Measurements from ENCODE around the gene IFI27. TPM values are rescaled to one million over a fixed set of nuclear protein-coding genes. Genes with fewer than 3 reads are reported as not detected.

Gene IFI27
- total and polyA plus RNA-seq, 2 experiments from 2014 or later = 1.8 to 6.7 TPM

DNA sequence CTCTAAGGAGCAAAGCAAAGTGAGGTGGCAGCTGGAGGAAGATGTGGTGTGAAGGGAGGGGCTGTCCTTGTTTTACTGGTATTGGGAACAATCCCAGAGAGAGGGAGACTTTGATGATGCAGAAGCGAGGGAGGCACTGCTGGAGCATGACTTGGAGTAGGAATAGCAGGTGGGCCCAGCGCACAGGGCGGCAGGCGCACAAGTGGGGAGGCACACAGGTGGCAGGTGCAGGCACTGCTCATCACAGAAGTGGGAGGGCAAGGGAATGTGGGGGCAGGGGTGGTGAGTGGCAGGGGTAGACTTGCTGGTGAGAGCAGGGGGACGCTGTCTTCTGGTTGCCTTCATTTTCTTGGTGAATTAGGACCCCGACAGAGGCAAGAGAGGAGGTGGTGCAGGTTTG is 11.5 kb upstream of the IFI27 start:
- 98% methylated on average over 6 of the region's 6 CpGs for WGBS (ENCODE audit: low lambda C conversion rate, missing lambda C conversion rate)
- Histone ChIP-seq H3K79me2 (no peaks in the 10 kb centered on the region), H4K20me1 (ENCODE audit: insufficient read depth, poor library complexity, severe bottlenecking) (no peaks in the 10 kb centered on the region), H3K27ac (no peak overlapping the region), H3K9me3 (ENCODE audit: low read depth) (no peaks in the 10 kb centered on the region), H3K27me3 (no peaks in the 10 kb centered on the region), H3K4me1 (ENCODE audit: insufficient read depth) (peaks cover 6% of the 10 kb centered on the region), H3K4me2 (no peak overlapping the region), H3K4me3 (no peak overlapping the region), H3K36me3 (replicated peaks; ENCODE audit: insufficient read depth, low read depth) (no peaks in the 10 kb centered on the region), H3K9me2 (replicated peaks; ENCODE audit: insufficient read depth) (no peaks in the 10 kb centered on the region), H2AFZ (no peak overlapping the region)
- no peak for TF ChIP-seq EZH2 (IDR thresholded peaks at IDR 0.05; ENCODE audit: borderline replicate concordance)
- TF ChIP-seq EZH2phosphoT487 (IDR thresholded peaks at IDR 0.05; ENCODE audit: low read depth, severe bottlenecking, unreplicated experiment) = no peak
- no peak for TF ChIP-seq CTCF (IDR thresholded peaks at IDR 0.05; ENCODE audit: poor library complexity)
- DNase-seq (ENCODE audit: low spot score) = no peak

DNA sequence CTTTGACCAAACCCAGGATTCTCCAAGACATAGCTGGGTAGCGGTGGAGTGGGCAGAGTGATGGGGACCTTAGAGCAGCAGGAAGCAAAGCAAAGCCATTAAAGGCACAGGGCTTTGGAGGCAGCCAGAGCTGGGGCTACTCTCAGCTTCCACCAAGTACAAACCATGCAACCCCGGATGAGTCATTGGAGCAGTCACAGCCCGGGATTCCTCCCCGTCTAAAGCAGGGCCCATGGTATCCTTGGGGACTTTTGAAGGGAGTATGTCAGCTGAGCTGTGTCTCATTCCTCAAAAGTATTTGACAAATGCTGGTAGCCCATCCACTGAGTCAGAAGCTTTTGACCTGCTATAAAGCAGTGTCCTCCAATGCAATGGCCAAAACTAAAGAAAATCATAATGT is 9.7 kb upstream of the IFI27 start:
- DNase-seq (ENCODE audit: low spot score) = peak; percentile 51
- Histone ChIP-seq H3K36me3 (replicated peaks; ENCODE audit: insufficient read depth, low read depth) (no peaks in the 10 kb centered on the region), H3K4me2 (no peak overlapping the region), H3K79me2 (no peaks in the 10 kb centered on the region), H2AFZ (no peak overlapping the region), H3K27me3 (no peaks in the 10 kb centered on the region), H3K4me3 (no peak overlapping the region), H3K27ac (peak overlapping the region; percentile 27), H3K9me3 (ENCODE audit: low read depth) (no peaks in the 10 kb centered on the region), H4K20me1 (ENCODE audit: insufficient read depth, poor library complexity, severe bottlenecking) (no peaks in the 10 kb centered on the region), H3K4me1 (ENCODE audit: insufficient read depth) (peaks cover 6% of the 10 kb centered on the region), H3K9me2 (replicated peaks; ENCODE audit: insufficient read depth) (no peaks in the 10 kb centered on the region)
- no peak for TF ChIP-seq EZH2phosphoT487 (IDR thresholded peaks at IDR 0.05; ENCODE audit: low read depth, severe bottlenecking, unreplicated experiment)
- TF ChIP-seq EZH2 (IDR thresholded peaks at IDR 0.05; ENCODE audit: borderline replicate concordance) = no peak
- no peak for TF ChIP-seq CTCF (IDR thresholded peaks at IDR 0.05; ENCODE audit: poor library complexity)
- 61% methylated on average over 4 of the region's 4 CpGs for WGBS (ENCODE audit: low lambda C conversion rate, missing lambda C conversion rate)

GRCh38 chr14:94101748-94102147 is 8.8 kb upstream of the IFI27 start:
- 94% methylated on average over 10 of the region's 10 CpGs for WGBS (ENCODE audit: low lambda C conversion rate, missing lambda C conversion rate)
- Histone ChIP-seq H3K27me3 (no peaks in the 10 kb centered on the region), H3K36me3 (replicated peaks; ENCODE audit: insufficient read depth, low read depth) (no peaks in the 10 kb centered on the region), H3K79me2 (no peaks in the 10 kb centered on the region), H4K20me1 (ENCODE audit: insufficient read depth, poor library complexity, severe bottlenecking) (no peaks in the 10 kb centered on the region), H3K9me2 (replicated peaks; ENCODE audit: insufficient read depth) (no peaks in the 10 kb centered on the region), H2AFZ (no peak overlapping the region), H3K4me1 (ENCODE audit: insufficient read depth) (peaks cover 6% of the 10 kb centered on the region), H3K4me2 (no peak overlapping the region), H3K27ac (no peak overlapping the region), H3K4me3 (no peak overlapping the region), H3K9me3 (ENCODE audit: low read depth) (no peaks in the 10 kb centered on the region)
- no peak for DNase-seq (ENCODE audit: low spot score)
- TF ChIP-seq CTCF (IDR thresholded peaks at IDR 0.05; ENCODE audit: poor library complexity) (no peak), EZH2phosphoT487 (IDR thresholded peaks at IDR 0.05; ENCODE audit: low read depth, severe bottlenecking, unreplicated experiment) (no peak)

All from hepatocyte (in vitro differentiated cells).